ENCODE measurements around the gene ADNP2. TPM values are rescaled to one million over a fixed set of nuclear protein-coding genes. Genes with fewer than 3 reads are reported as not detected.

Gene ADNP2
- polyA plus RNA-seq, 4 donors: 6.5 to 15.8 (median 7.8) TPM

GRCh38 chr18:80172056-80172455 is 63.0 kb downstream of the ADNP2 start:
- Histone ChIP-seq H3K9me3 (ENCODE audit: control insufficient read depth in 2 of 2, insufficient read depth in 1 of 2, low read depth in 1 of 2, low read length in 1 of 2) (no peaks in the 10 kb centered on the region), H3K27ac (ENCODE audit: low read depth in 1 of 3, low read length in 2 of 3) (no peak overlapping the region), H3K4me3 (ENCODE audit: low read depth in 1 of 3, low read length in 3 of 3) (no peak overlapping the region), H3K27me3 (ENCODE audit: control insufficient read depth in 3 of 3, insufficient read depth in 3 of 3, low read length in 3 of 3) (no peaks in the 10 kb centered on the region), H3K4me1 (ENCODE audit: control insufficient read depth in 3 of 3, insufficient read depth in 2 of 3, low read depth in 1 of 3, low read length in 2 of 3) (no peaks in the 10 kb centered on the region), H3K36me3 (ENCODE audit: control insufficient read depth in 3 of 3, insufficient read depth in 2 of 3, low read depth in 1 of 3, low read length in 3 of 3) (peaks cover 0 to 2% (median 0%) of the 10 kb centered on the region in 3 donors)
- DNase-seq (no peak), FAIRE-seq (no peak)
- WGBS, 3 donors: 73 to 83% (median 81%) methylated on average over 4 of the region's 4 CpGs

GRCh38 chr18:80173060-80173459 is 64.0 kb downstream of the ADNP2 start:
- Histone ChIP-seq H3K4me3 (ENCODE audit: low read depth in 1 of 3, low read length in 3 of 3) (no peak overlapping the region), H3K36me3 (ENCODE audit: control insufficient read depth in 3 of 3, insufficient read depth in 2 of 3, low read depth in 1 of 3, low read length in 3 of 3) (peaks cover 0 to 2% (median 0%) of the 10 kb centered on the region in 3 donors), H3K27ac (ENCODE audit: low read depth in 1 of 3, low read length in 2 of 3) (no peak overlapping the region), H3K9me3 (ENCODE audit: control insufficient read depth in 2 of 2, insufficient read depth in 1 of 2, low read depth in 1 of 2, low read length in 1 of 2) (no peaks in the 10 kb centered on the region), H3K27me3 (ENCODE audit: control insufficient read depth in 3 of 3, insufficient read depth in 3 of 3, low read length in 3 of 3) (no peaks in the 10 kb centered on the region), H3K4me1 (ENCODE audit: control insufficient read depth in 3 of 3, insufficient read depth in 2 of 3, low read depth in 1 of 3, low read length in 2 of 3) (no peaks in the 10 kb centered on the region)
- 90 to 95% (median 92%) methylated on average over 10 of the region's 10 CpGs for WGBS, 3 donors
- no peak for FAIRE-seq
- DNase-seq: no peak

GRCh38 chr18:80175451-80176204 is 66.6 kb downstream of the ADNP2 start:
- 64 to 80% (median 75%) methylated on average over 18 of the region's 18 CpGs for WGBS, 3 donors
- Histone ChIP-seq H3K9me3 (ENCODE audit: control insufficient read depth in 2 of 2, insufficient read depth in 1 of 2, low read depth in 1 of 2, low read length in 1 of 2) (no peaks in the 10 kb centered on the region), H3K4me1 (ENCODE audit: control insufficient read depth in 3 of 3, insufficient read depth in 2 of 3, low read depth in 1 of 3, low read length in 2 of 3) (no peaks in the 10 kb centered on the region), H3K27ac (ENCODE audit: low read depth in 1 of 3, low read length in 2 of 3) (peak overlapping the region in 2 of 3 donors; percentile 11 to 18), H3K27me3 (ENCODE audit: control insufficient read depth in 3 of 3, insufficient read depth in 3 of 3, low read length in 3 of 3) (no peaks in the 10 kb centered on the region), H3K36me3 (ENCODE audit: control insufficient read depth in 3 of 3, insufficient read depth in 2 of 3, low read depth in 1 of 3, low read length in 3 of 3) (no peaks in the 10 kb centered on the region), H3K4me3 (ENCODE audit: low read depth in 1 of 3, low read length in 3 of 3) (no peak overlapping the region)
- FAIRE-seq (no peak), DNase-seq (peak in 1 of 2 donors; percentile 68)

GRCh38 chr18:80176334-80177073 is 67.4 kb downstream of the ADNP2 start:
- DNase-seq: peak in 1 of 2 donors; percentile 17
- Histone ChIP-seq H3K4me3 (ENCODE audit: low read depth in 1 of 3, low read length in 3 of 3) (no peak overlapping the region), H3K4me1 (ENCODE audit: control insufficient read depth in 3 of 3, insufficient read depth in 2 of 3, low read depth in 1 of 3, low read length in 2 of 3) (no peaks in the 10 kb centered on the region), H3K9me3 (ENCODE audit: control insufficient read depth in 2 of 2, insufficient read depth in 1 of 2, low read depth in 1 of 2, low read length in 1 of 2) (no peaks in the 10 kb centered on the region), H3K36me3 (ENCODE audit: control insufficient read depth in 3 of 3, insufficient read depth in 2 of 3, low read depth in 1 of 3, low read length in 3 of 3) (peaks cover 0 to 4% (median 0%) of the 10 kb centered on the region in 3 donors), H3K27me3 (ENCODE audit: control insufficient read depth in 3 of 3, insufficient read depth in 3 of 3, low read length in 3 of 3) (no peaks in the 10 kb centered on the region), H3K27ac (ENCODE audit: low read depth in 1 of 3, low read length in 2 of 3) (peak overlapping the region in 1 of 3 donors; percentile 18)
- FAIRE-seq: no peak
- 57 to 70% (median 67%) methylated on average over 17 of the region's 17 CpGs for WGBS, 3 donors

- Histone ChIP-seq H3K4me3 (ENCODE audit: low read depth in 1 of 3, low read length in 3 of 3) (no peak overlapping the region), H3K27me3 (ENCODE audit: control insufficient read depth in 3 of 3, insufficient read depth in 3 of 3, low read length in 3 of 3) (no peaks in the 10 kb centered on the region), H3K36me3 (ENCODE audit: control insufficient read depth in 3 of 3, insufficient read depth in 2 of 3, low read depth in 1 of 3, low read length in 3 of 3) (peaks cover 0 to 4% (median 0%) of the 10 kb centered on the region in 3 donors), H3K4me1 (ENCODE audit: control insufficient read depth in 3 of 3, insufficient read depth in 2 of 3, low read depth in 1 of 3, low read length in 2 of 3) (no peaks in the 10 kb centered on the region), H3K27ac (ENCODE audit: low read depth in 1 of 3, low read length in 2 of 3) (no peak overlapping the region), H3K9me3 (ENCODE audit: control insufficient read depth in 2 of 2, insufficient read depth in 1 of 2, low read depth in 1 of 2, low read length in 1 of 2) (no peaks in the 10 kb centered on the region)
- FAIRE-seq: no peak
- no peak for DNase-seq
- WGBS, 3 donors: 86 to 94% (median 89%) methylated on average over 8 of the region's 8 CpGs
Observed at GRCh38 chr18:80177128-80177527, 68.1 kb downstream of the ADNP2 start.

GRCh38 chr18:80178935-80179818 is 70.1 kb downstream of the ADNP2 start:
- FAIRE-seq (no peak), DNase-seq (no peak)
- Histone ChIP-seq H3K27ac (ENCODE audit: low read depth in 1 of 3, low read length in 2 of 3) (no peak overlapping the region), H3K4me1 (ENCODE audit: control insufficient read depth in 3 of 3, insufficient read depth in 2 of 3, low read depth in 1 of 3, low read length in 2 of 3) (no peaks in the 10 kb centered on the region), H3K36me3 (ENCODE audit: control insufficient read depth in 3 of 3, insufficient read depth in 2 of 3, low read depth in 1 of 3, low read length in 3 of 3) (peaks cover 0 to 4% (median 0%) of the 10 kb centered on the region in 3 donors), H3K4me3 (ENCODE audit: low read depth in 1 of 3, low read length in 3 of 3) (no peak overlapping the region), H3K9me3 (ENCODE audit: control insufficient read depth in 2 of 2, insufficient read depth in 1 of 2, low read depth in 1 of 2, low read length in 1 of 2) (no peaks in the 10 kb centered on the region), H3K27me3 (ENCODE audit: control insufficient read depth in 3 of 3, insufficient read depth in 3 of 3, low read length in 3 of 3) (no peaks in the 10 kb centered on the region)
- WGBS, 3 donors: 83 to 88% (median 86%) methylated on average over 30 of the region's 30 CpGs

GRCh38 chr18:80179857-80180558 is 70.9 kb downstream of the ADNP2 start:
- Histone ChIP-seq H3K36me3 (ENCODE audit: control insufficient read depth in 3 of 3, insufficient read depth in 2 of 3, low read depth in 1 of 3, low read length in 3 of 3) (peaks cover 0 to 4% (median 0%) of the 10 kb centered on the region in 3 donors), H3K4me3 (ENCODE audit: low read depth in 1 of 3, low read length in 3 of 3) (no peak overlapping the region), H3K9me3 (ENCODE audit: control insufficient read depth in 2 of 2, insufficient read depth in 1 of 2, low read depth in 1 of 2, low read length in 1 of 2) (no peaks in the 10 kb centered on the region), H3K27ac (ENCODE audit: low read depth in 1 of 3, low read length in 2 of 3) (no peak overlapping the region), H3K4me1 (ENCODE audit: control insufficient read depth in 3 of 3, insufficient read depth in 2 of 3, low read depth in 1 of 3, low read length in 2 of 3) (no peaks in the 10 kb centered on the region), H3K27me3 (ENCODE audit: control insufficient read depth in 3 of 3, insufficient read depth in 3 of 3, low read length in 3 of 3) (no peaks in the 10 kb centered on the region)
- DNase-seq (peak; percentile 5 to 44), FAIRE-seq (no peak)
- WGBS, 3 donors: 50 to 72% (median 59%) methylated on average over 20 of the region's 20 CpGs
